ENCODE measurements around the gene NOL4L.

The NOL4L gene

GRCh38 chr20:32534661-32535240 lies 50.4 kb downstream of the NOL4L start:
- no peak for DNase-seq (ENCODE audit: low read depth)
- no peak for TF ChIP-seq CTCF (conservative IDR thresholded peaks at IDR 0.05; ENCODE audit: low read depth, low read length)
- H3K4me3 ChIP-seq (ENCODE audit: low read length): no peak overlapping the region

- DNase-seq (ENCODE audit: low read depth): no peak
- TF ChIP-seq CTCF (conservative IDR thresholded peaks at IDR 0.05; ENCODE audit: low read depth, low read length): no peak
- H3K4me3 ChIP-seq (ENCODE audit: low read length): no peak overlapping the region
Measured at GRCh38 chr20:32533732-32534131, 51.4 kb downstream of the NOL4L start.

GRCh38 chr20:32532246-32532645 lies 52.9 kb downstream of the NOL4L start:
- TF ChIP-seq CTCF (conservative IDR thresholded peaks at IDR 0.05; ENCODE audit: low read depth, low read length): no peak
- no peak overlapping the region for H3K4me3 ChIP-seq (ENCODE audit: low read length)
- DNase-seq (ENCODE audit: low read depth): no peak

GRCh38 chr20:32528905-32529670 lies 56.0 kb downstream of the NOL4L start:
- no peak for DNase-seq (ENCODE audit: low read depth)
- TF ChIP-seq CTCF (conservative IDR thresholded peaks at IDR 0.05; ENCODE audit: low read depth, low read length): no peak
- H3K4me3 ChIP-seq (ENCODE audit: low read length): no peak overlapping the region

- H3K4me3 ChIP-seq (ENCODE audit: low read length): no peak overlapping the region
- no peak for TF ChIP-seq CTCF (conservative IDR thresholded peaks at IDR 0.05; ENCODE audit: low read depth, low read length)
- DNase-seq (ENCODE audit: low read depth): no peak
Measured at GRCh38 chr20:32528171-32528891, 56.8 kb downstream of the NOL4L start.

GRCh38 chr20:32527447-32528055 lies 57.6 kb downstream of the NOL4L start:
- no peak for DNase-seq (ENCODE audit: low read depth)
- TF ChIP-seq CTCF (conservative IDR thresholded peaks at IDR 0.05; ENCODE audit: low read depth, low read length): no peak
- no peak overlapping the region for H3K4me3 ChIP-seq (ENCODE audit: low read length)
